ENCODE data around the gene PDE9A. TPM values are rescaled to one million over a fixed set of nuclear protein-coding genes. Genes with fewer than 3 reads are reported as not detected.
A peak's percentile ranks its signal among the peaks of the same experiment; 100 is the strongest.

The PDE9A gene
- total and polyA plus RNA-seq, 2 experiments from 2014 or later, result 26.5 to 31.1 TPM

- TF ChIP-seq REST (IDR thresholded peaks at IDR 0.05; ENCODE audit: unreplicated experiment) (no peak), CREB1 (CRISPR knock-in tag; IDR thresholded peaks at IDR 0.05; ENCODE audit: low read depth) (no peak)
These were observed 12.8 kb downstream of the PDE9A start (continued) for GRCh38 chr21:42666023-42666747.

- Histone ChIP-seq H2AFZ (no peak overlapping the region), H4K20me1 (replicated peaks; ENCODE audit: insufficient read depth) (peaks cover 24% of the 10 kb centered on the region), H3K4me2 (0 out of 2 replicates have a peak overlapping the region, but pooled peaks have one; percentile 35), H3K79me2 (replicated peaks; ENCODE audit: insufficient read depth) (peaks cover 39% of the 10 kb centered on the region), H3K27ac (ENCODE audit: low read depth) (no peak overlapping the region), H3K4me1 (ENCODE audit: insufficient read depth) (peaks cover 16% of the 10 kb centered on the region), H3K9me2 (ENCODE audit: insufficient read depth) (no peaks in the 10 kb centered on the region), H3F3A (replicated peaks; ENCODE audit: low read depth) (peaks cover 28% of the 10 kb centered on the region; the same call in 1 of the 2 replicates), H3K27me3 (ENCODE audit: insufficient read depth) (no peaks in the 10 kb centered on the region), H3K36me3 (ENCODE audit: insufficient read depth) (no peaks in the 10 kb centered on the region), H3K4me3 (no peak overlapping the region)
- H3K4me1 Mint-ChIP-seq, result peaks cover 31% of the 10 kb centered on the region
- TF ChIP-seq CTCF (conservative IDR thresholded peaks at IDR 0.05; ENCODE audit: low read depth in 2 of 2) (no peak), STAT1 (IDR thresholded peaks at IDR 0.05; ENCODE audit: unreplicated experiment) (no peak), ZNF331 (CRISPR knock-in tag; IDR thresholded peaks at IDR 0.05; ENCODE audit: low read depth) (no peak), ZNF462 (CRISPR knock-in tag; IDR thresholded peaks at IDR 0.05) (no peak), REST (IDR thresholded peaks at IDR 0.05; ENCODE audit: unreplicated experiment) (no peak), POLR2AphosphoS5 (IDR thresholded peaks at IDR 0.05; ENCODE audit: low read depth) (no peak)
- peaks cover 2% of the 10 kb centered on the region for H3K27me3 Mint-ChIP-seq (ENCODE audit: insufficient read depth, low read depth, poor library complexity)
- no peak overlapping the region for H3K27ac Mint-ChIP-seq
- H3K4me3 Mint-ChIP-seq, result no peak overlapping the region
- no peaks in the 10 kb centered on the region for H3K9me3 Mint-ChIP-seq
- H3K36me3 Mint-ChIP-seq (ENCODE audit: low read depth), result no peaks in the 10 kb centered on the region; the same call in 1 of the 3 replicates
- no peak for ATAC-seq
- no peak for DNase-seq (ENCODE audit: low spot score)
These were observed 13.5 kb downstream of the PDE9A start for GRCh38 chr21:42666925-42667324.
